HepG2 (cell line): ENCODE results near the gene ADSS1. TPM values are rescaled to one million over a fixed set of nuclear protein-coding genes. Genes with fewer than 3 reads are reported as not detected.

ENCODE experiments used
- AGO1 ChIP-seq: fragments of 200-400 bp; formaldehyde crosslinking; IDR thresholded peaks from 2 replicates; pipeline ENCODE4 v1.6.1; 2017; ENCODE audit warnings: mild to moderate bottlenecking, low read depth, low read length, moderate library complexity; ENCODE audit not compliant: poor library complexity, severe bottlenecking
- CBX5 ChIP-seq: sonication (generic); formaldehyde crosslinking; IDR thresholded peaks from 2 replicates; pipeline ENCODE4 v1.4.0; 2020; ENCODE audit warnings: missing genetic modification reagents, borderline replicate concordance
- FIP1L1 ChIP-seq: fragments of 200-400 bp; formaldehyde crosslinking; IDR thresholded peaks from 2 replicates; pipeline ENCODE4 v1.6.1; 2018; ENCODE audit warnings: low read depth, mild to moderate bottlenecking, low read length, moderate library complexity, borderline replicate concordance; ENCODE audit not compliant: insufficient read depth
- GABPB1 ChIP-seq: IDR thresholded peaks from 2 replicates; pipeline ENCODE4 v1.6.1; 2016; ENCODE audit warnings: mild to moderate bottlenecking, missing genetic modification reagents, moderate library complexity, missing compliant biosample characterization
- HNRNPL ChIP-seq: fragments of 200-400 bp; formaldehyde crosslinking; IDR thresholded peaks from 2 replicates; pipeline ENCODE4 v1.6.1; 2017; ENCODE audit warnings: mild to moderate bottlenecking, low read depth, low read length
- MAX ChIP-seq: IDR thresholded peaks from 2 replicates; pipeline ENCODE4 v1.6.1; 2012; ENCODE audit warnings: inconsistent platforms
- NFATC3 ChIP-seq: sonication (generic); formaldehyde crosslinking; IDR thresholded peaks from 2 replicates; pipeline ENCODE4 v1.5.1; 2020; ENCODE audit warnings: mild to moderate bottlenecking, missing genetic modification reagents
- NONO ChIP-seq, 2 experiments: fragments of 450-650 bp in 1 of 2; sonication (generic) in 1 of 2; formaldehyde crosslinking in 1 of 2; IDR thresholded peaks in 1 of 2; conservative IDR thresholded peaks in 1 of 2; 2 replicates each; pipeline versions ENCODE4 v1.6.1 to v1.8.0; 2017 to 2022; ENCODE audit warnings: mild to moderate bottlenecking in 1 of 2, missing genetic modification reagents in 1 of 2, moderate library complexity in 1 of 2
- PHF5A ChIP-seq: IDR thresholded peaks from one replicate; pipeline ENCODE4 v1.6.1; 2018; ENCODE audit warnings: low read depth, missing genetic modification reagents; ENCODE audit not compliant: unreplicated experiment
- POGZ ChIP-seq: sonication (generic); formaldehyde crosslinking; IDR thresholded peaks from 2 replicates; pipeline ENCODE4 v1.4.0; 2020; ENCODE audit warnings: mild to moderate bottlenecking, missing genetic modification reagents
- RBM22 ChIP-seq: fragments of 200-400 bp; formaldehyde crosslinking; optimal IDR thresholded peaks from 2 replicates; pipeline ENCODE3; 2017; ENCODE audit warnings: mild to moderate bottlenecking, low read length, moderate library complexity
- SALL1 ChIP-seq: sonication (generic); formaldehyde crosslinking; IDR thresholded peaks from 2 replicates; pipeline ENCODE4 v1.8.0; 2022; ENCODE audit warnings: mild to moderate bottlenecking, missing genetic modification reagents
- TARDBP ChIP-seq: sonication (generic); formaldehyde crosslinking; IDR thresholded peaks from 2 replicates; pipeline ENCODE4 v1.8.0; 2022; ENCODE audit warnings: mild to moderate bottlenecking, missing genetic modification reagents
- ZBTB33 ChIP-seq: sonication (generic); formaldehyde crosslinking; IDR thresholded peaks from 2 replicates; pipeline ENCODE4 v1.4.0; 2020; ENCODE audit warnings: missing genetic modification reagents
- ZBTB34 ChIP-seq: sonication (generic); formaldehyde crosslinking; IDR thresholded peaks from 2 replicates; pipeline ENCODE4 v1.8.0; 2022; ENCODE audit warnings: mild to moderate bottlenecking, missing genetic modification reagents
- ZFP36L1 ChIP-seq: sonication (generic); formaldehyde crosslinking; IDR thresholded peaks from 2 replicates; pipeline ENCODE4 v1.8.0; 2022; ENCODE audit warnings: mild to moderate bottlenecking, missing genetic modification reagents, moderate library complexity
- ZNF101 ChIP-seq: sonication (generic); formaldehyde crosslinking; IDR thresholded peaks from 2 replicates; pipeline ENCODE4 v1.4.0; 2020; ENCODE audit warnings: mild to moderate bottlenecking, low read depth, missing genetic modification reagents, borderline replicate concordance
- ZNF276 ChIP-seq: sonication (generic); formaldehyde crosslinking; IDR thresholded peaks from 2 replicates; pipeline ENCODE4 v1.4.0; 2020; ENCODE audit warnings: mild to moderate bottlenecking, low read depth, missing genetic modification reagents
- ZNF414 ChIP-seq: sonication (generic); formaldehyde crosslinking; IDR thresholded peaks from 2 replicates; pipeline ENCODE4 v1.5.0; 2020; ENCODE audit warnings: missing genetic modification reagents
- ZNF563 ChIP-seq: sonication (generic); formaldehyde crosslinking; IDR thresholded peaks from 2 replicates; pipeline ENCODE4 v1.8.0; 2022; ENCODE audit warnings: mild to moderate bottlenecking, moderate library complexity, missing genetic modification reagents
- polyA plus RNA-seq, 8 experiments: library from polyadenylated mRNA; depleted of rRNA in 3 of 8; stranded (reverse) in 7 of 8; unstranded in 1 of 8; fragments of >200 nt; fragmentation: Illumina TruSeq in 4 of 8; extraction: Trizol in 4 of 8; gene quantifications; 2 replicates each; pipeline versions ENCODE4 v1.2.1 to v1.2.3, GENCODE V29; 2011 to 2016; ENCODE audit warnings: low read depth in 4 of 8, missing spikeins in 1 of 8, mixed read lengths in 1 of 8; ENCODE audit not compliant: insufficient read depth in 1 of 8
- total RNA-seq, 5 experiments: library from RNA; depleted of rRNA; stranded (reverse); fragments of >200 nt; fragmentation: Illumina TruSeq; extraction: Trizol; gene quantifications; 2 replicates each; pipeline ENCODE4 v1.2.3, GENCODE V29; 2016; ENCODE audit warnings: low read depth in 1 of 5

ADSS1 gene
- total and polyA plus RNA-seq, 2 of the 13 experiments (the other 11 are each of a cell fraction or from before 2014, with no cell fraction given) = 1.0 to 36.7 TPM

- 0 out of 2 replicates have a peak, but pooled peaks have one; percentile 43 for TF ChIP-seq CBX5 (CRISPR knock-in tag)
- peak; percentile 60 for TF ChIP-seq RBM22
- no peak for TF ChIP-seq ZNF101 (CRISPR knock-in tag)
- peak; percentile 42; the same call in 1 of the 2 replicates for TF ChIP-seq ZBTB34
- no peak for TF ChIP-seq NONO (IDR thresholded peaks at IDR 0.05)
- TF ChIP-seq NONO (CRISPR knock-in tag; conservative IDR thresholded peaks at IDR 0.05) = peak; percentile 86
- 0 out of 2 replicates have a peak, but pooled peaks have one; percentile 44 for TF ChIP-seq HNRNPL
- TF ChIP-seq ZFP36L1 (CRISPR knock-in tag) = peak; percentile 53; the same call in 1 of the 2 replicates
- peak; percentile 73; the same call in 1 of the 2 replicates for TF ChIP-seq TARDBP
- TF ChIP-seq NFATC3 (CRISPR knock-in tag) = no peak
- peak; percentile 81 for TF ChIP-seq SALL1 (CRISPR knock-in tag)
- TF ChIP-seq ZBTB33 (CRISPR knock-in tag) = peak; percentile 17; the same call in 1 of the 2 replicates
- peak; percentile 81; the same call in 1 of the 2 replicates for TF ChIP-seq MAX
- TF ChIP-seq POGZ = peak; percentile 41; the same call in 1 of the 2 replicates
- TF ChIP-seq AGO1 = peak; percentile 97
- TF ChIP-seq GABPB1 (CRISPR knock-in tag) = peak; percentile 41; the same call in 1 of the 2 replicates
- 0 out of 2 replicates have a peak, but pooled peaks have one; percentile 27 for TF ChIP-seq ZNF276 (CRISPR knock-in tag)
- TF ChIP-seq FIP1L1 = 0 out of 2 replicates have a peak, but pooled peaks have one; percentile 86
- no peak for TF ChIP-seq ZNF563 (CRISPR knock-in tag)
- TF ChIP-seq ZNF414 (CRISPR knock-in tag) = 0 out of 2 replicates have a peak, but pooled peaks have one; percentile 42
- TF ChIP-seq PHF5A (CRISPR knock-in tag) = peak; percentile 52
Observed at GRCh38 chr14:104749111-104749649, 25.2 kb downstream of the ADSS1 start (continued).
